SH-SY5Y (cell line): ENCODE results near the gene ACSL4.

Source experiments
- GATA2 ChIP-seq: IDR thresholded peaks from 2 replicates; pipeline ENCODE4 v1.6.1; 2011; ENCODE audit warnings: mild to moderate bottlenecking, low read depth, low read length
- GATA3 ChIP-seq: IDR thresholded peaks from 2 replicates; pipeline ENCODE4 v1.6.1; 2011; ENCODE audit warnings: low read depth, mild to moderate bottlenecking, low read length, moderate library complexity

- TF ChIP-seq GATA2 (no peak), GATA3 (no peak)
Observed at GRCh38 chrX:109732807-109733612, at the start of gene ACSL4.
